Smooth muscle cell (in vitro differentiated cells): ENCODE measurements around the gene DPPA3. TPM values are rescaled to one million over a fixed set of nuclear protein-coding genes. Genes with fewer than 3 reads are reported as not detected.

ENCODE experiments used
- DNase-seq: peaks from one replicate; lab custom pipeline; 2025; ENCODE audit not compliant: unreplicated experiment; lab: John Stamatoyannopoulos, UW
- H2AFZ ChIP-seq: fragments of 200-600 bp; sonication (generic); 2 replicates; pipeline ENCODE4 v1.6.0; 2016; ENCODE audit warnings: antibody characterized with exemption, low read depth, mild to moderate bottlenecking
- H3F3A ChIP-seq: fragments of 200-600 bp; sonication (generic); 2 replicates; pipeline ENCODE4 v1.6.0; 2017; ENCODE audit warnings: antibody characterized with exemption, low read depth
- H3K27ac ChIP-seq: fragments of 200-600 bp; sonication (generic); 2 replicates; pipeline ENCODE4 v1.5.1; 2016; ENCODE audit warnings: low read depth, mild to moderate bottlenecking
- H3K27me3 ChIP-seq: fragments of 200-600 bp; sonication (generic); 2 replicates; pipeline ENCODE4 v1.6.1; 2016; ENCODE audit warnings: low read depth, mild to moderate bottlenecking
- H3K36me3 ChIP-seq: fragments of 200-600 bp; sonication (generic); 2 replicates; pipeline ENCODE4 v1.5.1; 2016; ENCODE audit warnings: low read depth
- H3K4me1 ChIP-seq: fragments of 200-600 bp; sonication (generic); 2 replicates; pipeline ENCODE4 v1.5.1; 2016; ENCODE audit warnings: low read depth
- H3K4me2 ChIP-seq: fragments of 200-600 bp; sonication (generic); 2 replicates; pipeline ENCODE4 v1.6.0; 2016; ENCODE audit warnings: mild to moderate bottlenecking
- H3K4me3 ChIP-seq: fragments of 200-600 bp; sonication (generic); 2 replicates; pipeline ENCODE4 v1.5.1; 2016; ENCODE audit warnings: mild to moderate bottlenecking
- H3K79me2 ChIP-seq: fragments of 200-600 bp; sonication (generic); 2 replicates; pipeline ENCODE4 v1.6.0; 2016; ENCODE audit warnings: low read depth, mild to moderate bottlenecking
- H3K9ac ChIP-seq: fragments of 200-600 bp; sonication (generic); 2 replicates; pipeline ENCODE4 v1.6.0; 2016; ENCODE audit warnings: low read depth
- H3K9me3 ChIP-seq: fragments of 200-600 bp; sonication (generic); replicated peaks from 2 replicates; pipeline ENCODE4 v1.5.1; 2016; ENCODE audit warnings: low read depth
- H4K20me1 ChIP-seq: fragments of 200-600 bp; sonication (generic); 2 replicates; pipeline ENCODE4 v1.6.0; 2016; ENCODE audit warnings: low read depth
- WGBS: methylation state at CpG from one replicate; pipeline ENCODE4 v1.1.7; 2016; ENCODE audit warnings: low lambda C conversion rate; 5-methylcytosine and 5-hydroxymethylcytosine counted together
- polyA plus RNA-seq: library from polyadenylated mRNA; unstranded; fragments of >200 nt; fragmentation: Nextera tagmentation; extraction: Ambion mirVana; gene quantifications from 2 replicates; pipeline ENCODE4 v1.2.1, GENCODE V29; 2016
- total RNA-seq: library from RNA; depleted of rRNA; stranded (reverse); fragments of >200 nt; gene quantifications from 2 replicates; pipeline ENCODE4 v1.2.3, GENCODE V29; 2014
- TF ChIP-seq, protein P1 (sequence below): fragments of 200-600 bp; sonication (generic); IDR thresholded peaks from 2 replicates; pipeline ENCODE4 v1.5.1; 2017; ENCODE audit warnings: borderline replicate concordance, mild to moderate bottlenecking, antibody characterized with exemption; ENCODE audit not compliant: insufficient read depth, poor library complexity, severe bottlenecking

The DPPA3 gene
- total RNA-seq: not detected in 2 replicates
- polyA plus RNA-seq: not detected in 2 replicates

DNA sequence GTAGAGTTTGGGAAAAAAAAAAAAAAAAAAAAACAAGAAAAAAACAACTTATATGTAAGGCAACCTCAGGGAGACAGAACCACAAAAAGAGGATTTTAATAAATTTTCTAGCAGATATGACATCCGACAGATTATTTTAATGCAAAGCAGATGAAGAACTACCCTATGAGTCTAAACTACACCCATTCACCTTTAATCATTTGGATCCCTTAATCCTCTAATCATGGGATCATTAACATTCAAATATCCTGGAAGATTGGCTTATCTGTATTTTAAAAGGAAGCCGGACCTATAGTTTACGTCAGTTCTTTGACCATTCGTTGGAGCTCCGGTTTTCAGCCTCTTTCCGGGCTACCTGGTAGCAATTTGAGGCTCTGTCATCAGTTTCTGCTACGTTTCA lies at the start of gene DPPA3:
Gene DPPA3, plus strand, starts transcription at position 301 of the 400 bp plus-strand sequence. CDS start 138 bp downstream, outside the sequence.
- no peaks in the 10 kb centered on the region for H3K36me3 ChIP-seq
- no peak within 1 kb of the TSS for H3K27ac ChIP-seq
- TF ChIP-seq, protein P1, sequence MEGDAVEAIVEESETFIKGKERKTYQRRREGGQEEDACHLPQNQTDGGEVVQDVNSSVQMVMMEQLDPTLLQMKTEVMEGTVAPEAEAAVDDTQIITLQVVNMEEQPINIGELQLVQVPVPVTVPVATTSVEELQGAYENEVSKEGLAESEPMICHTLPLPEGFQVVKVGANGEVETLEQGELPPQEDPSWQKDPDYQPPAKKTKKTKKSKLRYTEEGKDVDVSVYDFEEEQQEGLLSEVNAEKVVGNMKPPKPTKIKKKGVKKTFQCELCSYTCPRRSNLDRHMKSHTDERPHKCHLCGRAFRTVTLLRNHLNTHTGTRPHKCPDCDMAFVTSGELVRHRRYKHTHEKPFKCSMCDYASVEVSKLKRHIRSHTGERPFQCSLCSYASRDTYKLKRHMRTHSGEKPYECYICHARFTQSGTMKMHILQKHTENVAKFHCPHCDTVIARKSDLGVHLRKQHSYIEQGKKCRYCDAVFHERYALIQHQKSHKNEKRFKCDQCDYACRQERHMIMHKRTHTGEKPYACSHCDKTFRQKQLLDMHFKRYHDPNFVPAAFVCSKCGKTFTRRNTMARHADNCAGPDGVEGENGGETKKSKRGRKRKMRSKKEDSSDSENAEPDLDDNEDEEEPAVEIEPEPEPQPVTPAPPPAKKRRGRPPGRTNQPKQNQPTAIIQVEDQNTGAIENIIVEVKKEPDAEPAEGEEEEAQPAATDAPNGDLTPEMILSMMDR: no peak
- H4K20me1 ChIP-seq: no peaks in the 10 kb centered on the region
- H3K4me2 ChIP-seq: no peak within 1 kb of the TSS
- H3F3A ChIP-seq: no peaks in the 10 kb centered on the region
- no peak within 1 kb of the TSS for H3K4me3 ChIP-seq
- no peak within 1 kb of the TSS for H2AFZ ChIP-seq
- 70% methylated on average over 7 of the region's 7 CpGs for WGBS
- H3K79me2 ChIP-seq: no peaks in the 10 kb centered on the region
- peaks cover 4% of the 10 kb centered on the region for H3K27me3 ChIP-seq
- H3K9ac ChIP-seq: no peak within 1 kb of the TSS
- H3K4me1 ChIP-seq: peaks cover 7% of the 10 kb centered on the region
- H3K9me3 ChIP-seq: no peaks in the 10 kb centered on the region
- DNase-seq: no peak

DNA sequence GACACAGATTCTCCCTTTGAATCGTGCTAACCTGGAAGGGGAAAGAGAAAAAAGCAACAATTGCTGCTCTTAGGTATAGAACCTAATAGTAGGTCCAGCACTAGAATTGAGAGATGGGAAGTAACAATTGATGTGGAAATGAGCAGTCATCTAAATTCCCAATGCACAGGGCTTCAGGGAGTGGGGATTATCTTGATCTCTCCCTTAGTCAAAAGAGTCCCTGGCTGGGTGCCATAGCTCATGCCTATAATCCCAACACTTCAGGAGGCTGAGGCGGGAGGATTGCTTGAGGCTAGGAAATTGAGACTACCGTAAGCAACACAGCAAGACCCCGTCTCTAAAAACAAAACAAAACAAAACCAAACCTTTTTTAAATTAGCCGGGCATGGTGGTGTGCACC lies 49.5 kb upstream of the DPPA3 start:
- Histone ChIP-seq H3K27me3 (no peaks in the 10 kb centered on the region), H3K79me2 (no peaks in the 10 kb centered on the region), H3K9me3 (no peaks in the 10 kb centered on the region), H3K4me3 (no peak overlapping the region), H3K27ac (no peak overlapping the region), H2AFZ (no peak overlapping the region), H3K36me3 (no peaks in the 10 kb centered on the region), H3K4me2 (no peak overlapping the region), H4K20me1 (no peaks in the 10 kb centered on the region), H3K9ac (no peak overlapping the region), H3K4me1 (no peaks in the 10 kb centered on the region), H3F3A (no peaks in the 10 kb centered on the region)
- WGBS: 86% methylated on average over 5 of the region's 5 CpGs
- no peak for DNase-seq
- TF ChIP-seq, protein P1: no peak

DNA sequence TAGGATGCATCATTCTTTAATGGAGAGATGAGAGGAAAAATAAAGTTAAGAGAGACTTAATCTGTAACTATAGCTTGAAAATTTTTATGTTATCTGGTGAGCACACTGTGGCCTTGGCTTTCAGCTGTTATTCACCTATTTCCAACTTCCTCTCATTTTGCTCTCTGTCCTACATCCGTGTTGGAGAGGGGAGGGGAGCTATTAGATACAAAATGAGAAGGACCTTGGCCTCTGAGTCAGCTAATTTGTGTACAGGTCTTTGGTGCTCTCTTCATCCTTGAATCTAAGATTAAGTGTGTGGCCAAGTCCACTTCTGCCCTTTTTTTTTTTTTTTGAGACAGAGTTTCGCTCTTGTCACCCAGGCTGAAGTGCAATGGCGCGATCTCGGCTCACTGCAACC lies 44.6 kb upstream of the DPPA3 start:
- TF ChIP-seq, protein P1: no peak
- no peaks in the 10 kb centered on the region for H3K9me3 ChIP-seq
- H3K79me2 ChIP-seq: no peaks in the 10 kb centered on the region
- no peaks in the 10 kb centered on the region for H3K4me1 ChIP-seq
- H3K27me3 ChIP-seq: no peaks in the 10 kb centered on the region
- 95% methylated on average over 5 of the region's 5 CpGs for WGBS
- H3K4me3 ChIP-seq: no peak overlapping the region
- no peaks in the 10 kb centered on the region for H3K36me3 ChIP-seq
- no peak overlapping the region for H3K9ac ChIP-seq
- H3K4me2 ChIP-seq: no peak overlapping the region
- H2AFZ ChIP-seq: no peak overlapping the region
- H3K27ac ChIP-seq: no peak overlapping the region
- DNase-seq: no peak
- no peaks in the 10 kb centered on the region for H4K20me1 ChIP-seq
- no peaks in the 10 kb centered on the region for H3F3A ChIP-seq

DNA sequence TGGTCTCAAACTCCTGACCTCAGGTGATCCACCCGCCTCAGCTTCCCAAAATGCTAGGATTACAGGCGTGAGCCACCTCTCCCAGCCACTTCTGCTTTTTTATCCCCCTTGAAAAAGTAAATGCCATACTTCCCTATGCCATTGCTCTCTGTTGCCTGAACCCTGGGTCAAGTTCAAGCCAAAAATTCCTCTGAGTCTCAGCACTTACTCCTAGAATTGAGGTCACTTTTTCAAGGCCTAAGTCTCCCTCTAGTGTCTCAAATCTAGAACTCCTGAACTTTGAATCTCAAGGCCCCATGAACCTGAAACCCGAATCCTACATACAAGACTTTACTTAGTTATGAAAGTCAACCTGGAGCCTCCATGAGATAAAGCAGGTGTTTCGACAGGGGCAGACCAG lies 44.1 kb upstream of the DPPA3 start:
- no peaks in the 10 kb centered on the region for H3K27me3 ChIP-seq
- H3K9me3 ChIP-seq: no peaks in the 10 kb centered on the region
- H3K9ac ChIP-seq: no peak overlapping the region
- H3K4me1 ChIP-seq: no peaks in the 10 kb centered on the region
- no peak overlapping the region for H2AFZ ChIP-seq
- H3K36me3 ChIP-seq: no peaks in the 10 kb centered on the region
- no peak overlapping the region for H3K4me3 ChIP-seq
- H3K79me2 ChIP-seq: no peaks in the 10 kb centered on the region
- no peak for DNase-seq
- H3K27ac ChIP-seq: no peak overlapping the region
- TF ChIP-seq, protein P1: no peak
- no peak overlapping the region for H3K4me2 ChIP-seq
- 86% methylated on average over 4 of the region's 4 CpGs for WGBS
- no peaks in the 10 kb centered on the region for H3F3A ChIP-seq
- no peaks in the 10 kb centered on the region for H4K20me1 ChIP-seq
